ENCODE measurements around the gene PDE2A.
A peak's percentile ranks its signal among the peaks of the same experiment; 100 is the strongest.

Gene PDE2A

GRCh38 chr11:72712841-72713240 is 38.6 kb upstream of the PDE2A start:
- Mint-ChIP-seq H3K4me3 (no peak overlapping the region), H3K27me3 (no peaks in the 10 kb centered on the region), H3K9me3 (no peaks in the 10 kb centered on the region), H3K4me1 (peaks cover 56% of the 10 kb centered on the region), H3K27ac (ENCODE audit: low read depth) (no peak overlapping the region), H3K36me3 (ENCODE audit: insufficient read depth) (peaks cover 31% of the 10 kb centered on the region)
- DNase-seq (ENCODE audit: low spot score in 2 of 2) (no peak), ATAC-seq (replicated peaks; ENCODE audit: extremely low read depth, poor library complexity, severe bottlenecking) (no peak)

GRCh38 chr11:72712168-72712751 is 38.0 kb upstream of the PDE2A start:
- peaks cover 31% of the 10 kb centered on the region for H3K36me3 Mint-ChIP-seq (ENCODE audit: insufficient read depth)
- H3K27ac Mint-ChIP-seq (ENCODE audit: low read depth) = no peak overlapping the region
- ATAC-seq (replicated peaks; ENCODE audit: extremely low read depth, poor library complexity, severe bottlenecking) (no peak), DNase-seq (ENCODE audit: low spot score in 2 of 2) (no peak)
- no peaks in the 10 kb centered on the region for H3K27me3 Mint-ChIP-seq
- no peak overlapping the region for H3K4me3 Mint-ChIP-seq
- H3K9me3 Mint-ChIP-seq = no peaks in the 10 kb centered on the region
- peaks cover 56% of the 10 kb centered on the region for H3K4me1 Mint-ChIP-seq

- ATAC-seq (replicated peaks; ENCODE audit: extremely low read depth, poor library complexity, severe bottlenecking) = no peak
- no peaks in the 10 kb centered on the region for H3K9me3 Mint-ChIP-seq
- H3K27me3 Mint-ChIP-seq = no peaks in the 10 kb centered on the region
- peak overlapping the region; percentile 32 for H3K27ac Mint-ChIP-seq (ENCODE audit: low read depth)
- no peak overlapping the region for H3K4me3 Mint-ChIP-seq
- peaks cover 61% of the 10 kb centered on the region for H3K4me1 Mint-ChIP-seq
- no peak for DNase-seq (ENCODE audit: low spot score in 2 of 2)
- peaks cover 34% of the 10 kb centered on the region for H3K36me3 Mint-ChIP-seq (ENCODE audit: insufficient read depth)
These were observed 36.9 kb upstream of the PDE2A start for GRCh38 chr11:72711141-72711540.

GRCh38 chr11:72710278-72710677 is 36.1 kb upstream of the PDE2A start:
- H3K27ac Mint-ChIP-seq (ENCODE audit: low read depth) = no peak overlapping the region
- H3K9me3 Mint-ChIP-seq = no peaks in the 10 kb centered on the region
- H3K36me3 Mint-ChIP-seq (ENCODE audit: insufficient read depth) = peaks cover 41% of the 10 kb centered on the region
- no peak for ATAC-seq (replicated peaks; ENCODE audit: extremely low read depth, poor library complexity, severe bottlenecking)
- DNase-seq (ENCODE audit: low spot score in 2 of 2) = no peak
- H3K4me3 Mint-ChIP-seq = no peak overlapping the region
- peaks cover 60% of the 10 kb centered on the region for H3K4me1 Mint-ChIP-seq
- H3K27me3 Mint-ChIP-seq = no peaks in the 10 kb centered on the region

- Mint-ChIP-seq H3K4me3 (no peak overlapping the region), H3K4me1 (peaks cover 54% of the 10 kb centered on the region), H3K9me3 (no peaks in the 10 kb centered on the region), H3K27ac (ENCODE audit: low read depth) (peak overlapping the region; percentile 16), H3K36me3 (ENCODE audit: insufficient read depth) (peaks cover 38% of the 10 kb centered on the region), H3K27me3 (no peaks in the 10 kb centered on the region)
- ATAC-seq (replicated peaks; ENCODE audit: extremely low read depth, poor library complexity, severe bottlenecking) = no peak
- no peak for DNase-seq (ENCODE audit: low spot score in 2 of 2)
These were observed 35.4 kb upstream of the PDE2A start for GRCh38 chr11:72709478-72710238.

GRCh38 chr11:72707032-72707431 is 32.8 kb upstream of the PDE2A start:
- H3K36me3 Mint-ChIP-seq (ENCODE audit: insufficient read depth) = peaks cover 38% of the 10 kb centered on the region

GRCh38 chr11:72706579-72706978 is 32.4 kb upstream of the PDE2A start:
- Mint-ChIP-seq H3K4me1 (peaks cover 41% of the 10 kb centered on the region), H3K4me3 (no peak overlapping the region), H3K27ac (ENCODE audit: low read depth) (peak overlapping the region; percentile 71), H3K9me3 (no peaks in the 10 kb centered on the region), H3K36me3 (ENCODE audit: insufficient read depth) (peaks cover 36% of the 10 kb centered on the region), H3K27me3 (no peaks in the 10 kb centered on the region)
- ATAC-seq (replicated peaks; ENCODE audit: extremely low read depth, poor library complexity, severe bottlenecking) (no peak), DNase-seq (ENCODE audit: low spot score in 2 of 2) (no peak)

More at GRCh38 chr11:72707032-72707431, 32.8 kb upstream of the PDE2A start:
- Mint-ChIP-seq H3K4me3 (no peak overlapping the region), H3K4me1 (peaks cover 41% of the 10 kb centered on the region), H3K27me3 (no peaks in the 10 kb centered on the region), H3K9me3 (no peaks in the 10 kb centered on the region), H3K27ac (ENCODE audit: low read depth) (peak overlapping the region; percentile 75)
- DNase-seq (ENCODE audit: low spot score in 2 of 2) (no peak), ATAC-seq (replicated peaks; ENCODE audit: extremely low read depth, poor library complexity, severe bottlenecking) (no peak)

- Mint-ChIP-seq H3K36me3 (ENCODE audit: insufficient read depth) (peaks cover 37% of the 10 kb centered on the region), H3K27ac (ENCODE audit: low read depth) (peak overlapping the region; percentile 71), H3K9me3 (no peaks in the 10 kb centered on the region), H3K4me1 (peaks cover 34% of the 10 kb centered on the region), H3K27me3 (no peaks in the 10 kb centered on the region), H3K4me3 (no peak overlapping the region)
- no peak for DNase-seq (ENCODE audit: low spot score in 2 of 2)
- ATAC-seq (replicated peaks; ENCODE audit: extremely low read depth, poor library complexity, severe bottlenecking) = no peak
These were observed 31.5 kb upstream of the PDE2A start for GRCh38 chr11:72705442-72706365.

- ATAC-seq (replicated peaks; ENCODE audit: extremely low read depth, poor library complexity, severe bottlenecking) (no peak), DNase-seq (ENCODE audit: low spot score in 2 of 2) (no peak)
- no peaks in the 10 kb centered on the region for H3K9me3 Mint-ChIP-seq
- no peaks in the 10 kb centered on the region for H3K27me3 Mint-ChIP-seq
- no peak overlapping the region for H3K27ac Mint-ChIP-seq (ENCODE audit: low read depth)
- peaks cover 41% of the 10 kb centered on the region for H3K36me3 Mint-ChIP-seq (ENCODE audit: insufficient read depth)
- H3K4me3 Mint-ChIP-seq = no peak overlapping the region
- H3K4me1 Mint-ChIP-seq = peaks cover 31% of the 10 kb centered on the region
These were observed 30.6 kb upstream of the PDE2A start for GRCh38 chr11:72704783-72705265.

GRCh38 chr11:72704028-72704782 is 30.0 kb upstream of the PDE2A start:
- Mint-ChIP-seq H3K27me3 (no peaks in the 10 kb centered on the region), H3K4me1 (peaks cover 31% of the 10 kb centered on the region), H3K9me3 (no peaks in the 10 kb centered on the region), H3K36me3 (ENCODE audit: insufficient read depth) (peaks cover 39% of the 10 kb centered on the region), H3K4me3 (no peak overlapping the region), H3K27ac (ENCODE audit: low read depth) (peak overlapping the region; percentile 19)
- DNase-seq (ENCODE audit: low spot score in 2 of 2) (no peak), ATAC-seq (replicated peaks; ENCODE audit: extremely low read depth, poor library complexity, severe bottlenecking) (no peak)

GRCh38 chr11:72703267-72704008 is 29.2 kb upstream of the PDE2A start:
- DNase-seq (ENCODE audit: low spot score in 2 of 2) (no peak), ATAC-seq (replicated peaks; ENCODE audit: extremely low read depth, poor library complexity, severe bottlenecking) (no peak)
- no peaks in the 10 kb centered on the region for H3K27me3 Mint-ChIP-seq
- H3K27ac Mint-ChIP-seq (ENCODE audit: low read depth) = peak overlapping the region; percentile 19
- peaks cover 37% of the 10 kb centered on the region for H3K4me1 Mint-ChIP-seq
- H3K9me3 Mint-ChIP-seq = no peaks in the 10 kb centered on the region
- no peak overlapping the region for H3K4me3 Mint-ChIP-seq
- H3K36me3 Mint-ChIP-seq (ENCODE audit: insufficient read depth) = peaks cover 42% of the 10 kb centered on the region

Measured in central memory CD8-positive, alpha-beta T cell (primary cell).